Hepatocyte (in vitro differentiated cells): Measurements from ENCODE around the gene NAV2. TPM values are rescaled to one million over a fixed set of nuclear protein-coding genes. Genes with fewer than 3 reads are reported as not detected.

Experiments used
- DNase-seq: peaks from one replicate; pipeline ENCODE4 v3.0.0-alpha.2; 2016; ENCODE audit warnings: low spot score
- H2AFZ ChIP-seq: fragments of 200-600 bp; sonication (generic); 2 replicates; pipeline ENCODE4 v1.6.0; 2016; ENCODE audit warnings: antibody characterized with exemption, mild to moderate bottlenecking
- H3K27ac ChIP-seq: fragments of 200-600 bp; sonication (generic); 2 replicates; pipeline ENCODE4 v1.5.1; 2016; ENCODE audit warnings: mild to moderate bottlenecking
- H3K27me3 ChIP-seq: fragments of 200-600 bp; sonication (generic); 2 replicates; pipeline ENCODE4 v1.6.1; 2016
- H3K36me3 ChIP-seq: fragments of 200-600 bp; sonication (generic); replicated peaks from 2 replicates; pipeline ENCODE4 v1.5.1; 2016; ENCODE audit warnings: low read depth; ENCODE audit not compliant: insufficient read depth
- H3K4me1 ChIP-seq: fragments of 200-600 bp; sonication (generic); 2 replicates; pipeline ENCODE4 v1.5.1; 2016; ENCODE audit warnings: mild to moderate bottlenecking, moderate library complexity; ENCODE audit not compliant: insufficient read depth
- H3K4me2 ChIP-seq: fragments of 200-600 bp; sonication (generic); 2 replicates; pipeline ENCODE4 v1.6.0; 2016
- H3K4me3 ChIP-seq: fragments of 200-600 bp; sonication (generic); 2 replicates; pipeline ENCODE4 v1.5.1; 2016; ENCODE audit warnings: mild to moderate bottlenecking
- H3K79me2 ChIP-seq: fragments of 200-600 bp; sonication (generic); 2 replicates; pipeline ENCODE4 v1.6.0; 2017; ENCODE audit warnings: mild to moderate bottlenecking
- H3K9me2 ChIP-seq: fragments of 200-600 bp; sonication (generic); replicated peaks from 2 replicates; pipeline ENCODE4 v1.6.0; 2017; ENCODE audit warnings: mild to moderate bottlenecking; ENCODE audit not compliant: insufficient read depth
- H3K9me3 ChIP-seq: fragments of 200-600 bp; sonication (generic); 2 replicates; pipeline ENCODE4 v1.5.1; 2016; ENCODE audit warnings: low read depth, mild to moderate bottlenecking
- H4K20me1 ChIP-seq: fragments of 200-600 bp; sonication (generic); 2 replicates; pipeline ENCODE4 v1.6.0; 2016; ENCODE audit warnings: mild to moderate bottlenecking; ENCODE audit not compliant: insufficient read depth, poor library complexity, severe bottlenecking
- EZH2 ChIP-seq: fragments of 200-600 bp; sonication (generic); IDR thresholded peaks from 2 replicates; pipeline ENCODE4 v1.6.1; 2016; ENCODE audit warnings: antibody characterized with exemption, mild to moderate bottlenecking, borderline replicate concordance
- EZH2phosphoT487 ChIP-seq: fragments of 200-600 bp; sonication (generic); IDR thresholded peaks from one replicate; pipeline ENCODE4 v1.6.1; 2018; ENCODE audit warnings: antibody characterized with exemption, mild to moderate bottlenecking, low read depth, moderate library complexity; ENCODE audit not compliant: unreplicated experiment, severe bottlenecking
- WGBS: methylation state at CpG from one replicate; pipeline ENCODE4 v1.1.6; 2016; ENCODE audit warnings: low lambda C conversion rate; ENCODE audit errors: missing lambda C conversion rate; 5-methylcytosine and 5-hydroxymethylcytosine counted together
- polyA plus RNA-seq: library from polyadenylated mRNA; unstranded; fragments of >200 nt; fragmentation: Nextera tagmentation; extraction: Ambion mirVana; gene quantifications from 2 replicates; pipeline ENCODE4 v1.2.1, GENCODE V29; 2016
- total RNA-seq: library from RNA; depleted of rRNA; stranded (reverse); fragments of >200 nt; gene quantifications from 2 replicates; pipeline ENCODE4 v1.2.3, GENCODE V29; 2014
- TF ChIP-seq, protein P1 (sequence below): fragments of 200-600 bp; sonication (generic); IDR thresholded peaks from 2 replicates; pipeline ENCODE4 v1.5.1; 2016; ENCODE audit warnings: antibody characterized with exemption, mild to moderate bottlenecking; ENCODE audit not compliant: poor library complexity

NAV2 gene
- total and polyA plus RNA-seq, 2 experiments from 2014 or later, result 23.7 to 30.8 TPM

DNA sequence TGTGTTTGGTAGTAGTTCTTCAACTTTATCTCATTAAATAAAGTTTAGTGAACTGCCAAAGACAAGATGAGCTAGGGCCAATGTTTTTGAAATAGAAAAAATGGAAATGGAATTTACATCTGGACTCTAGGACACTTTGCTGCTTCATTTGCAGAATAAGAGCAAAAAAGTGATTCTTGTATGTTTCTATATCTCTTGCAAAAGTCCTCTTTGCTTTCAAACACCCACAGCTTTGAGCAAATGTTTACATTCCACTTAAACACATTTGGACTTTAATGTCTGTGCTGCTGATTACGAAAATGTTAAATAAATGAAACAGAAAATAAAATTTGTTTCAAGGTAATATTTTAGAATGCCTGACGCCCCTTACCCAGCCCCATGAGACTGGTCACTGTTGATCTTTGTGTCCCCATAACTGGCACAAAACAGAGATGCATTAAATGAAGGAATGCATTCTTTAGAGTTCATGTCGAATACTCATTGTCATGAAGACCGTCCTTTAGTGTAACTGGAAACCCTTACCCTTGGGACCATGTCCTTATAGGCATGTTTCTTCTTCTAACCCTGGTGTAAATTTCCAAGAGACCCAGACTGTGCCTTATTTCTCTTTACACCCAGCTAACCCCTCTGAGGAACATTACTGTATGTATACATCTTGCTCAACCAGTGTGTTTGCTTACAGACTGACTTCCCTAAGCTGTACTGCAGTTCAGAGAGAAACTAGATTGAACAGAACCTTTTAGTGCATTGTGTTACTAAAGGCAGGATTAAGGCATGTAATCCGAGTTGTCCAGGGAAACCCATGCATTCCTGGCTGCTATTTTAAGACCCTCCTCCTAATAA lies 199.7 kb downstream of the NAV2 start:
- peak overlapping the region; percentile 62 for H3K4me2 ChIP-seq
- H2AFZ ChIP-seq, result no peak overlapping the region
- no peaks in the 10 kb centered on the region for H3K79me2 ChIP-seq
- peaks cover 37% of the 10 kb centered on the region for H3K4me1 ChIP-seq
- H3K27me3 ChIP-seq, result no peaks in the 10 kb centered on the region
- peak overlapping the region; percentile 42 for H3K27ac ChIP-seq
- TF ChIP-seq EZH2phosphoT487 (no peak), EZH2 (no peak)
- TF ChIP-seq, protein P1, sequence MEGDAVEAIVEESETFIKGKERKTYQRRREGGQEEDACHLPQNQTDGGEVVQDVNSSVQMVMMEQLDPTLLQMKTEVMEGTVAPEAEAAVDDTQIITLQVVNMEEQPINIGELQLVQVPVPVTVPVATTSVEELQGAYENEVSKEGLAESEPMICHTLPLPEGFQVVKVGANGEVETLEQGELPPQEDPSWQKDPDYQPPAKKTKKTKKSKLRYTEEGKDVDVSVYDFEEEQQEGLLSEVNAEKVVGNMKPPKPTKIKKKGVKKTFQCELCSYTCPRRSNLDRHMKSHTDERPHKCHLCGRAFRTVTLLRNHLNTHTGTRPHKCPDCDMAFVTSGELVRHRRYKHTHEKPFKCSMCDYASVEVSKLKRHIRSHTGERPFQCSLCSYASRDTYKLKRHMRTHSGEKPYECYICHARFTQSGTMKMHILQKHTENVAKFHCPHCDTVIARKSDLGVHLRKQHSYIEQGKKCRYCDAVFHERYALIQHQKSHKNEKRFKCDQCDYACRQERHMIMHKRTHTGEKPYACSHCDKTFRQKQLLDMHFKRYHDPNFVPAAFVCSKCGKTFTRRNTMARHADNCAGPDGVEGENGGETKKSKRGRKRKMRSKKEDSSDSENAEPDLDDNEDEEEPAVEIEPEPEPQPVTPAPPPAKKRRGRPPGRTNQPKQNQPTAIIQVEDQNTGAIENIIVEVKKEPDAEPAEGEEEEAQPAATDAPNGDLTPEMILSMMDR, result no peak
- 11% methylated on average over 5 of the region's 5 CpGs for WGBS
- no peaks in the 10 kb centered on the region for H4K20me1 ChIP-seq
- no peaks in the 10 kb centered on the region for H3K9me2 ChIP-seq
- no peaks in the 10 kb centered on the region for H3K9me3 ChIP-seq
- H3K36me3 ChIP-seq, result no peaks in the 10 kb centered on the region
- no peak for DNase-seq
- H3K4me3 ChIP-seq, result no peak overlapping the region

DNA sequence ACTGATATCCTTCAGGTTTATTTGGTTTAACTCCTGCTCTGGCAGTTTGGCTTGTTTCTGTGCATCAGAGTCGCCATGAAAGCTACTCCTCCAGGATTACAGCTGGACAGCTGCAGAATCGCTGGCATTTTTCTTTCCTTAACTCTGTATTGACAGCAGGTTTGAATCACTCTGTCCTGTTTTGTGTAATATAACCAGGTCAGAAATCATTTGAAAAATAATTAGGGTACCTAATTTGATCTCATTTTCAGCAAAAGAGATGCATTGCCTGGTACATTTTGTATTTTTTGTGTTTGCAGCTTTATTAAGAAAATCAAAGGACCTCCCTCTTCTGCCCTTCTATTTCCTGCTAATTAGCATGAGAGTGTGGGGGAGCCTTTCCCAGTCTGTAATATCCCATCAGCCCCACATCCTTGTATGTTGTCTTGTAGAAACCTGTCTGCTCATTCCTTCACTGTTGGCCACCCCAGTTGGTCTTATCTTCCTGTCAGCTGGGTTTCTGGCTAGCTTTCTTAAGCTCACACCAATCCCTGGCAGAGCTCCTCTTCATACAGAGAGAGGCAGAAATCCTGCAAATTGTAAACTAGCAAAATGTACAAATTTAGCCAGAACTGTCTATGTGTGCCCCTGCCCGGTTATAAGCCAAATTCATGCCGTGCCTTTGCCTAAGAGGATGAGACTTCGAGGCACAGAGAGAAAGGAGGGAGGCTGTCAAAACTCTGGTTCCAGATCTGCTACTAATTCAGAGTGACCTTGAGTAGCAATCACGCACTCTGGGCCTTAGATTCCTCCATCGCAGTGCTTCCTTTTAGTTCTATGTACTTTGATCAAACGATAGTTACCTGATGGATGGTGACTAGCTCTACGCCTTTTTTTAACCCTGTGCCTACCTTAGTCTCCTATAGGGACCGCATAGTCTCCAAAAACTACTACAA lies 200.6 kb downstream of the NAV2 start:
- Histone ChIP-seq H3K79me2 (no peaks in the 10 kb centered on the region), H4K20me1 (no peaks in the 10 kb centered on the region), H2AFZ (no peak overlapping the region), H3K4me2 (peak overlapping the region; percentile 62), H3K4me3 (no peak overlapping the region), H3K27ac (peak overlapping the region; percentile 42), H3K36me3 (no peaks in the 10 kb centered on the region), H3K27me3 (no peaks in the 10 kb centered on the region), H3K9me3 (no peaks in the 10 kb centered on the region), H3K4me1 (peaks cover 37% of the 10 kb centered on the region), H3K9me2 (no peaks in the 10 kb centered on the region)
- DNase-seq, result no peak
- WGBS, result 56% methylated on average over 10 of the region's 10 CpGs
- TF ChIP-seq, protein P1, result no peak
- TF ChIP-seq EZH2phosphoT487, result no peak
- TF ChIP-seq EZH2, result no peak

DNA sequence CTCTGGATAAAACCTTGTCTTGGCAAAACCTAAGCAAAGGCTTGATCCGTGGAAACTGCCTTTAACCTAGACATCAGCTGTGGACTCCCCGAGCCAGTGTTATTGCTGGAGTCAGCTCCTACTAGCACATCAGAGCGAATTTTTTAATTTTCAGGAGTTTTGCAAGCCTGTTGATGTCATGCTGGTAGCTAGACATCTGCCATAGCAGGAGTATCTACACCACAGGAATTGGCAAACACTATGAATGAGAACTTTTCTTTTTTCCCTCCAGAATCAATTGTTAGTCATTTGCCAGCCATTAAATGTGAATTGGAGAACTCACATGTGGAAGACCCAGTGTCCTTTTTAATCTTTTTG lies 201.2 kb downstream of the NAV2 start:
- Histone ChIP-seq H4K20me1 (no peaks in the 10 kb centered on the region), H3K27me3 (no peaks in the 10 kb centered on the region), H3K27ac (peak overlapping the region; percentile 42), H3K36me3 (no peaks in the 10 kb centered on the region), H3K4me3 (no peak overlapping the region), H3K79me2 (no peaks in the 10 kb centered on the region), H3K4me1 (peaks cover 37% of the 10 kb centered on the region), H3K9me2 (no peaks in the 10 kb centered on the region), H3K9me3 (no peaks in the 10 kb centered on the region), H3K4me2 (peak overlapping the region; percentile 62), H2AFZ (no peak overlapping the region)
- WGBS, result 84% methylated on average over 3 of the region's 3 CpGs
- TF ChIP-seq EZH2phosphoT487, result no peak
- no peak for TF ChIP-seq EZH2
- TF ChIP-seq, protein P1, result no peak
- DNase-seq, result no peak
